OCI-LY7 (cell line): ENCODE data around the gene LYRM4. TPM values are rescaled to one million over a fixed set of nuclear protein-coding genes. Genes with fewer than 3 reads are reported as not detected.

Experiments used
- BruUV-seq: library from RNA; stranded (reverse); fragments of 400-500 nt; replicated peaks from 2 replicates; lab custom pipeline; 2021; lab: Mats Ljungman, UMichigan
- CTCF ChIA-PET: fragments of 300-600 bp; sonication (Branson Sonifier 250); formaldehyde crosslinking; loops from one replicate; lab custom pipeline; 2022; ENCODE audit warnings: antibody characterized with exemption; ENCODE audit not compliant: unreplicated experiment; lab: Charles Lee
- POLR2A ChIA-PET: fragments of 300-600 bp; sonication (Branson Sonifier 250); formaldehyde crosslinking; loops from one replicate; lab custom pipeline; 2022; ENCODE audit warnings: antibody characterized with exemption; lab: Charles Lee
- DNase-seq: peaks from one replicate; pipeline ENCODE4 v3.0.0-alpha.2; 2015; ENCODE audit warnings: low spot score
- H2AFZ ChIP-seq: fragments of 200-600 bp; sonication (generic), shearing (Covaris generic); 2 replicates; pipeline ENCODE4 v1.6.1; 2014; ENCODE audit warnings: mild to moderate bottlenecking, antibody characterized with exemption, low read length, moderate library complexity
- H3K27ac ChIP-seq: fragments of 200-600 bp; sonication (generic); 2 replicates; pipeline ENCODE4 v1.5.1; 2014; ENCODE audit warnings: mixed run types, low read depth, mild to moderate bottlenecking, moderate library complexity, low read length, inconsistent platforms; ENCODE audit not compliant: poor library complexity, severe bottlenecking
- H3K36me3 ChIP-seq: fragments of 200-600 bp; sonication (generic); 2 replicates; pipeline ENCODE4 v1.6.1; 2014; ENCODE audit warnings: mild to moderate bottlenecking, antibody characterized with exemption, low read length, moderate library complexity, mixed read lengths; ENCODE audit not compliant: insufficient read depth
- H3K4me1 ChIP-seq: fragments of 200-600 bp; sonication (generic); 2 replicates; pipeline ENCODE4 v1.5.1; 2014; ENCODE audit warnings: mild to moderate bottlenecking, low read length; ENCODE audit not compliant: insufficient read depth, poor library complexity, severe bottlenecking
- H3K4me2 ChIP-seq: fragments of 200-600 bp; sonication (generic); 2 replicates; pipeline ENCODE4 v1.6.1; 2014; ENCODE audit warnings: mild to moderate bottlenecking, low read length
- H3K4me3 ChIP-seq: fragments of 200-600 bp; sonication (generic); 2 replicates; pipeline ENCODE4 v1.5.1; 2014; ENCODE audit warnings: mild to moderate bottlenecking, low read depth, low read length; ENCODE audit not compliant: poor library complexity, severe bottlenecking
- H3K79me2 ChIP-seq: fragments of 200-600 bp; sonication (generic); 2 replicates; pipeline ENCODE4 v1.6.1; 2016; ENCODE audit warnings: low read depth, mild to moderate bottlenecking, low read length, moderate library complexity, mixed read lengths; ENCODE audit not compliant: insufficient read depth
- H3K9me2 ChIP-seq: fragments of 200-600 bp; sonication (generic); 2 replicates; pipeline ENCODE4 v1.6.1; 2016; ENCODE audit warnings: mild to moderate bottlenecking, low read length, mixed read lengths; ENCODE audit not compliant: insufficient read depth
- H3K9me3 ChIP-seq: fragments of 200-600 bp; sonication (generic); 2 replicates; pipeline ENCODE4 v1.6.1; 2014; ENCODE audit warnings: mild to moderate bottlenecking, mixed run types, low read length, mixed read lengths
- H4K20me1 ChIP-seq: fragments of 200-600 bp; sonication (generic); 2 replicates; pipeline ENCODE4 v1.6.1; 2014; ENCODE audit warnings: mild to moderate bottlenecking, antibody characterized with exemption, low read length, moderate library complexity, mixed read lengths; ENCODE audit not compliant: insufficient read depth
- CTCF ChIP-seq: fragments of 200-600 bp; sonication (generic); conservative IDR thresholded peaks from 2 replicates; pipeline ENCODE4 v1.5.1; 2014; ENCODE audit warnings: mild to moderate bottlenecking, antibody characterized with exemption, low read length, moderate library complexity, mixed read lengths
- EZH2phosphoT487 ChIP-seq: fragments of 200-600 bp; sonication (generic); IDR thresholded peaks from 2 replicates; pipeline ENCODE4 v1.6.1; 2018; ENCODE audit warnings: low read depth, borderline replicate concordance, mild to moderate bottlenecking, mixed run types, antibody characterized with exemption, low read length, moderate library complexity, mixed read lengths
- intact Hi-C: fragments of 100-400 bp; cut with micrococcal nuclease; formaldehyde crosslinking; loops from one replicate; pipeline ENCODE4 v1.10.0; 2022; ENCODE audit not compliant: unreplicated experiment
- total RNA-seq, 2 experiments: library from RNA; depleted of rRNA in 1 of 2; stranded (reverse); fragments of >200 nt in 1 of 2; shearing (Covaris generic) in 1 of 2; gene quantifications; 2 replicates each; pipeline ENCODE4 v1.2.3, GENCODE V29; 2014 to 2022

Gene LYRM4
- total RNA-seq, 2 experiments from 2014 or later = 19.6 to 34.3 TPM

GRCh38 chr6:5138995-5139827, 121.5 kb downstream of the LYRM4 start:
- BruUV-seq = no TSS peak
- no peaks in the 10 kb centered on the region for H3K79me2 ChIP-seq
- POLR2A ChIA-PET = interaction anchor here (0.6 kb wide), 1 partner anchor 1331 kb away, joined by 4 read pairs; no protein-coding TSS in a partner anchor
- CTCF ChIA-PET = no interaction called here
- no peak for DNase-seq
- intact Hi-C loops = no loop called here
- H4K20me1 ChIP-seq = peaks cover 6% of the 10 kb centered on the region; the same call in 1 of the 2 replicates
- no peak overlapping the region for H2AFZ ChIP-seq
- no peaks in the 10 kb centered on the region for H3K9me2 ChIP-seq
- no peak overlapping the region for H3K27ac ChIP-seq
- no peaks in the 10 kb centered on the region for H3K9me3 ChIP-seq
- peaks cover 13% of the 10 kb centered on the region for H3K4me1 ChIP-seq
- no peak overlapping the region for H3K4me3 ChIP-seq
- H3K4me2 ChIP-seq = no peak overlapping the region
- TF ChIP-seq CTCF (no peak), EZH2phosphoT487 (no peak)
- no peaks in the 10 kb centered on the region for H3K36me3 ChIP-seq

- no peak for DNase-seq
- TF ChIP-seq CTCF = no peak
- TF ChIP-seq EZH2phosphoT487 = no peak
- BruUV-seq = no TSS peak
- intact Hi-C loops = no loop called here
- Histone ChIP-seq H3K9me3 (no peaks in the 10 kb centered on the region), H3K9me2 (no peaks in the 10 kb centered on the region), H3K4me2 (no peak overlapping the region), H3K79me2 (no peaks in the 10 kb centered on the region), H3K27ac (no peak overlapping the region), H3K36me3 (no peaks in the 10 kb centered on the region), H3K4me3 (no peak overlapping the region), H4K20me1 (peaks cover 6% of the 10 kb centered on the region), H3K4me1 (peaks cover 13% of the 10 kb centered on the region), H2AFZ (no peak overlapping the region)
- POLR2A ChIA-PET = no interaction called here
- CTCF ChIA-PET = no interaction called here
These were observed 123.9 kb downstream of the LYRM4 start for GRCh38 chr6:5136851-5137250.

GRCh38 chr6:5135788-5136376, 124.9 kb downstream of the LYRM4 start:
- Histone ChIP-seq H3K4me3 (no peak overlapping the region), H2AFZ (no peak overlapping the region), H3K9me3 (no peaks in the 10 kb centered on the region), H3K36me3 (no peaks in the 10 kb centered on the region), H4K20me1 (peaks cover 6% of the 10 kb centered on the region), H3K4me2 (no peak overlapping the region), H3K9me2 (no peaks in the 10 kb centered on the region), H3K79me2 (no peaks in the 10 kb centered on the region), H3K27ac (no peak overlapping the region), H3K4me1 (peaks cover 10% of the 10 kb centered on the region)
- DNase-seq = peak; percentile 58
- intact Hi-C loops = no loop called here
- ChIA-PET POLR2A (no interaction called here), CTCF (no interaction called here)
- TF ChIP-seq CTCF (peak; percentile 85), EZH2phosphoT487 (no peak)
- no TSS peak for BruUV-seq
